NCI-H1930 (cell line): Measurements from ENCODE around the gene GRAMD4.
"Not testable (repeated sequence)": the region's sequence is repeated elsewhere in the genome, so short reads cannot be mapped to it uniquely, and the experiment has no call there.

ENCODE experiments used
- DNase-seq, 2 experiments: peaks; one replicate each; lab custom pipeline; 2025; lab: John Stamatoyannopoulos, UW

The GRAMD4 gene

DNA sequence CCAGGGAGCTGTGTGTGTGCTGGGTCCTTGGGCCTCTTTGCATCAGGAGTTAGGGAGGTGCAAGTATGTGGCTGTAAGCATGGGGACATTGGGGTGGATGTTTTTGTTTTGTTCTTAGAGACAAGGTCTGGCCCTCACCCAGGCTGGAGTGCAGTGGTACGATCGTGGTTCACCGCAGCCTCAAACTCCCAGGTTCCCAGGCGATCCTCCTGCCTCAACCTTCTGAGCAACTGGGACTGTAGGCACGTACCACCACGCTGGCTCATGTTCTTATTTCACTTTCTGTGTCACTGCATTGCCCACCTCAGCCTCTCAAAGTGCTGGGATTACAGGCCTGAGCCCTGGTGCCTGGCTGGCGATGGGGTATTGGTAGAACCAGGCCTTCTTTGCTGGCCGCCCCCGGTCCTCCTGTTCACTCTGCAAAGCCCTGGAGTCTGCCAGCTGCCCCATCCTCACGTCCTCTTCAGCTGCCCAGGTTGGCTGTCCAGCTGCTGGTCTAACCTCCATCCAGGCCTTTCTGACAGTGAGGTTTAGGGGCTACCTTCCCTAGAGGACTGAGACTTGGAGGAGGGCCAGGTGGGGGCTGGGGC lies 851 bp upstream of the GRAMD4 start:
- no peak for DNase-seq

GRCh38 chr22:46620588-46621242 lies 529 bp downstream of the GRAMD4 start:
- DNase-seq: no peak

- DNase-seq: not testable (repeated sequence)
These were observed 1.2 kb downstream of the GRAMD4 start for GRCh38 chr22:46621243-46621930.

DNA sequence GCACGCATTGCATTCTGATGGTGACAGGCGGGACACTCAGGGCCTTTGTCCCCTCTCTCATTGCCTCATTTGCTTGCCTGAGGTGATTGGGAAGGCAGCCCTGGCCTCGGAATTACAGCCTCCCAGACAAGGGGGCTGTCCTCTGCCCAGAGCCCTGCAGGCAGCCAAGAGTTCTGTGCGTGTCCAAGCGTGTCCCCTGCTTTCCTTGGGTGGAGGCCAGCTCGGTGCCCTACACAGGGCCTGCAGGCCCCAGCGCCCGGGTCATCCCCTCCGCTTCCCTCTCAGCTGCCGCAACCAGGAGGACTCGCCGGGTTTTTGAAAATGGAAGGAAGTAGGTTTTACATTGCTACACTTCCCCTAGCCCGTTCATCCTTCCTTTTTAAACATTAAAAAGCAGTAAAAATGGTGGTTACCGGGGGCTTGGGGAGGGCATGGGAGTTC lies 1.9 kb downstream of the GRAMD4 start:
- DNase-seq: no peak

DNA sequence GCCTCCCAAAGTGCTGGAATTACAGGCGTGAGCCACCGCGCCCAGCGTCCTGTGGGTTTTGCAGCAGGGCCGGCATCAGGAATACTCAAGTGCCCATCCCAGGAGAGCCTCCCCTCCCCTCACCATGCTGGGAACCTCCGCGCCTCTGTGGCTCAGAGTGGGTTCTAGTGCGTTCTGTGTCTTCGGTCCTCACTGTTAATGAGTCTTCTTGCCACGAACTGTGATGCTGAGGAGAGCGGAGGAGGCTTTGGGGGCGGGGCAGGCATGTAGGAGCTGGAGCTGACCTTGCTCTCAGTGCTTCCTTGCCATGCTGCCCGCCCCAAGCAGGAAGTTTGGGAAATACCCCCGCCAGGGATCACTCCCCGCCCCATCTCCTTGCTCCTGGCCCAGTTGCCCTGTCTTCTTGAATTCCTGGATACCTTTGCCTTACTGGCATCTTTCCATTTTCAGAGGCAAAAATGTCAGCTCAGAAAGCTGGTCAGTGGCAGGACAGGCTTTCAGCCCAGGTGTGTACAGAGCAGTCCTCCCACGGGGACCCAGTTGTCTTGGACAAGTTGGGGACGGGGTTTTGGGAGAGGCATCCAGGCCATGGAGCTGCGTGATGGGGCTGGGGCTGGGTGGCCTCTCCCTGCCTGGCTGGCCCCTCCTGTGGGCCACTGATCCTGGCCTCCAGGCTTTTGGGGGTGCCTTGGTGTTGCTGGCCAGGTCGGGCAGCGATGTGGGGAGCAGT lies 5.1 kb downstream of the GRAMD4 start:
- no peak for DNase-seq

- DNase-seq: no peak
These were observed 5.7 kb downstream of the GRAMD4 start for GRCh38 chr22:46625843-46626349.

DNA sequence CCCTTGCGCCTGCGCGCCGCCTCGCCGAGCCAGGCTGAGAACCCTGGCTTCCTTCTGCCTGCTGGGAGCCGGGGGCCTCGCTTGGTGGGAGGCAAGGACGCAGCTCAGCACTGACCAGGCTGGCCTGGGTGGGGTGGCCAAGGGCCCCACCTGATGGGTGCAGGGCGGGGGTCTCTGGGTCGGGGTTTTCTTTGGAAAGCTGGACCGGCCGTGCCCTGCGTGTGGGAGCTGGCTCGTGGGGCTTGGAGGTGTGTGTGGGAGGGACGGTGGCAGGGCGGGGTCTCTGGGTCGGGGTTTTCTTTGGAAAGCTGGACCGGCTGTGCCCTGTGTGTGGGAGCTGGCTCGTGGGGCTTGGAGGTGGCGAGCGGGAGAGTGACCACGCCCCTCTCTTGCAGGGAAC lies 6.2 kb downstream of the GRAMD4 start:
- DNase-seq: no peak

- no peak for DNase-seq
These were observed 7.0 kb downstream of the GRAMD4 start for GRCh38 chr22:46626911-46627805.

DNA sequence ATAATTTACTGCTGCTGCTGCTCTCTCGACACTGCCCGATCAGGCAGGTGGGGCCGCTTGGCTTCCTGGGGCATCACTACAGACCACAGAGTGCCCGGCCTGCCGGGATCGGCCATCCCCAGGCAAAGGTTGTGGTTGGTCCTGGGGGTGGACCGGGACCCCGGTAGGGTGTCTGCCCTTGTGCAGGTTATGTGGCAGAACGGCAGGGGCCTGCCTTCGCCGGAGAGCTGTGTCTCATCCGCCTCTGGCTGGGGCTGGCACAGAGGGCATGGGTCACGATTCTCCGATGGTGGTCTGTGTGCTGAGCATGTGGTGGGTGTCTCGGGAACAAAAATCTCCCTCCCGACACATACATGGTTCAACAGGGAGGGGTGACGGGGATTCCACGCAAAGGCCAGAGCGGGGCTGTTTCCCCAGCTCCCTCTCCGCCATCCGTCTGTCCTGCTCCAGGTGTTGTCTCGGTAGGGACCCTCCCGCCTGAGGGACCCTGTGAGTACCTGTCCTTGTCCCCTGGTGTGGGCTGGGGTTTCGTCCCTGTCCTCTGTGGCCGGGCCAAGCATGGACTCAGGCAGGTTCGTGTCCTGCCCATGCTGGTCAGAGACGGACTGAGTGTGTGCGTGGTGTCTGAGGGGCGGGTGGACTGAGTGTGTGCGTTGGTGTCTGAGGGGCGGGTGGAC lies 7.8 kb downstream of the GRAMD4 start:
- no peak for DNase-seq

GRCh38 chr22:46628756-46629155 lies 8.6 kb downstream of the GRAMD4 start:
- DNase-seq: no peak

DNA sequence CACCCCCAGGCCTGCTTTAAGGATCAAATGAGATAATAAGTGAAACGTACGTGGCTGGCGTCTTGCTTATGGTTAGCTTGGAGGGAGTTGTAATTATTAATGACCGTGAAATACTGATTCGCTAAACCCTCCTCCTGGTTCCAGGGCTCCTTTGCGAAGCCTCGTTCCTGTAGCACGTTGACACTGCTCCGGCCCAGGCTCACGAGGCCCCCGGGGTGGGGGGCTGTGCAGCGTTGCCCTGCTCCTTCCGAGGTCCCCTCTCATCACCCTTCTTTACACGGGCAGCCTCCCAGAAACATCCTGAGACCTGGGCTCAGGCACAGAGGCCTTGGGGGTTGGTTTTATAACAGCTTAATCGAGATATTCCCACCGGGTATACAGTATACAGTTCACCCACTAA lies 9.1 kb downstream of the GRAMD4 start:
- DNase-seq: no peak

DNA sequence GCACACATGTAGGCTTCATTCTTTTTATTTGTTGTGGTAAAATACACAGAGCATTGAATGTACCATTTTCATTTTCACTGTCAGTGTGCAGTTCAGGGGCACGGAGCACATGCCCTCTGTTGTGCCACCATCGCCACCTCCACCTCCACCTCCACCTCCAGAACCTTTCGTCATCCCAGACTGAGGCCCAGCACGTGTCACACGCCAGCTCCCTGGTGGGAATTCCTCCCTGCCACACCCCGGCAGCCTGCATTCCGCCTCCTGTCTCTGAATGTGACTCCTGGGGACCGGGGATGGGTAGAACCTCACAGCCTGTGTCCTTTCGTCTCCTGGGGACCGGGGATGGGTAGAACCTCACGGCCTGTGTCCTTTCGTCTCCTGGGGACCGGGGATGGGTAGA lies 10.9 kb downstream of the GRAMD4 start:
- no peak for DNase-seq

GRCh38 chr22:46632646-46633249 lies 12.6 kb downstream of the GRAMD4 start:
- no peak for DNase-seq

- DNase-seq: no peak
These were observed 13.2 kb downstream of the GRAMD4 start for GRCh38 chr22:46633334-46633890.

GRCh38 chr22:46634011-46634699 lies 14.0 kb downstream of the GRAMD4 start:
- DNase-seq: no peak

- not testable (repeated sequence) for DNase-seq
These were observed 14.9 kb downstream of the GRAMD4 start for GRCh38 chr22:46634973-46635685.

DNA sequence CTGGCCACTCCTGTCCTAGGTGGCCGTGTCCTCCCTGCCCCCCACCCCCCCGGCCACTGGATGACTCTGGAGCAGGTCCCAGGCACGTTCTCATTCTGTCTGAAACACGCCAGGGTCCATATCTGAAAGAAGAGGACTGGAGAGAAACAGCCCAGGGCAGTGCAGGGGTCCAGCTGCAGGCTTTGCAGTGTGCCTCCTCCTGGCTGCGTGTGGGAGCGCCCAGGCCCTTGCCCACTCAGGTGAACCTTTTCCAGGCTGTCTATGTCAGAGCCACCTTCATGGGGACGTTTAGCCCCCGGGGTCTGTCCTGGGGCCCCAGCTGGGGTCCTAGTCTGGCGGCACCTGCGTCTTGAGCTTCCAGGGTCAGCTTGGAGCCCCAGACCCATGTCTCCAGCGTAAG lies 15.6 kb downstream of the GRAMD4 start:
- no peak for DNase-seq

- no peak for DNase-seq
These were observed 16.2 kb downstream of the GRAMD4 start for GRCh38 chr22:46636221-46637002.
